Activated T-cell treated with anti-CD3 and anti-CD28 coated beads, Interleukin-2, amount 50 U/mL, for 72 hours (primary cell): ENCODE data around the gene TNK1. TPM values are rescaled to one million over a fixed set of nuclear protein-coding genes. Genes with fewer than 3 reads are reported as not detected.

Experiments used
- ATAC-seq, 2 donors: fragments of 150-1000 bp; cut with Tn5 transposase; replicated peaks in 1 of 2; 2 replicates each; pipeline ENCODE4 v1.10.0; 2021; ENCODE audit warnings: moderate library complexity in 2 of 2, mild to moderate bottlenecking in 1 of 2
- DNase-seq, 2 donors: peaks; one replicate each; pipeline ENCODE4 v3.0.0; 2021 to 2022; ENCODE audit warnings: mixed read lengths in 1 of 2
- H3K27ac Mint-ChIP-seq: one replicate; pipeline ENCODE4 v1.8.0; 2022; ENCODE audit warnings: mild to moderate bottlenecking, moderate library complexity, mixed read lengths
- H3K27me3 Mint-ChIP-seq: one replicate; pipeline ENCODE4 v1.8.0; 2022; ENCODE audit warnings: low read depth, mixed read lengths
- H3K36me3 Mint-ChIP-seq, 2 donors: one replicate each; pipeline ENCODE4 v1.8.0; 2022; ENCODE audit warnings: mixed read lengths in 2 of 2, mild to moderate bottlenecking in 1 of 2; ENCODE audit not compliant: insufficient read depth in 2 of 2
- H3K4me1 Mint-ChIP-seq: one replicate; pipeline ENCODE4 v1.8.0; 2022; ENCODE audit warnings: low read depth, mixed read lengths
- H3K4me3 Mint-ChIP-seq, 2 donors: one replicate each; pipeline ENCODE4 v1.8.0; 2022; ENCODE audit warnings: mild to moderate bottlenecking in 2 of 2, mixed read lengths in 2 of 2, moderate library complexity in 2 of 2
- H3K9me3 Mint-ChIP-seq, 2 donors: one replicate each; pipeline ENCODE4 v1.8.0; 2022; ENCODE audit warnings: mixed read lengths in 2 of 2
- total RNA-seq, 2 donors: library from RNA; stranded (reverse); gene quantifications; one replicate each; pipeline ENCODE4 v1.2.3, GENCODE V29; 2022

The TNK1 gene
- total RNA-seq, 2 donors from 2014 or later, result 5.5 to 6.5 TPM

GRCh38 chr17:7347630-7348477 is 33.0 kb upstream of the TNK1 start:
- DNase-seq (no peak), ATAC-seq (no peak)
- H3K27ac Mint-ChIP-seq, result peak overlapping the region; percentile 44
- peaks cover 34% of the 10 kb centered on the region for H3K4me1 Mint-ChIP-seq
- peaks cover 4 to 12% of the 10 kb centered on the region in 2 donors for H3K36me3 Mint-ChIP-seq
- no peaks in the 10 kb centered on the region for H3K27me3 Mint-ChIP-seq
- H3K9me3 Mint-ChIP-seq, result no peaks in the 10 kb centered on the region
- no peak overlapping the region for H3K4me3 Mint-ChIP-seq

GRCh38 chr17:7348478-7349242 is 32.2 kb upstream of the TNK1 start:
- DNase-seq (no peak), ATAC-seq (no peak)
- Mint-ChIP-seq H3K9me3 (no peaks in the 10 kb centered on the region), H3K27me3 (no peaks in the 10 kb centered on the region), H3K36me3 (peaks cover 4 to 11% of the 10 kb centered on the region in 2 donors), H3K4me3 (peak overlapping the region in 1 of 2 donors; percentile 15), H3K4me1 (peaks cover 37% of the 10 kb centered on the region), H3K27ac (no peak overlapping the region)

- Mint-ChIP-seq H3K27ac (peak within 1 kb of the TSS; percentile 94), H3K27me3 (peaks cover 4% of the 10 kb centered on the region), H3K36me3 (peaks cover 4 to 5% of the 10 kb centered on the region in 2 donors), H3K4me3 (peak within 1 kb of the TSS; percentile 84 to 93), H3K4me1 (peaks cover 53% of the 10 kb centered on the region), H3K9me3 (no peaks in the 10 kb centered on the region)
- peak; percentile 73 to 78 for ATAC-seq
- peak; percentile 88 for DNase-seq
These were observed 29.0 kb upstream of the TNK1 start, which contains the start of gene KCTD11 for GRCh38 chr17:7351665-7352502. TSS of gene KCTD11 (plus strand) at chr17:7352162.

GRCh38 chr17:7352503-7352889 is 28.4 kb upstream of the TNK1 start:
- ATAC-seq (no peak), DNase-seq (no peak)
- H3K9me3 Mint-ChIP-seq, result no peaks in the 10 kb centered on the region
- peak overlapping the region; percentile 94 for H3K27ac Mint-ChIP-seq
- peak overlapping the region; percentile 84 to 93 for H3K4me3 Mint-ChIP-seq
- peaks cover 53% of the 10 kb centered on the region for H3K4me1 Mint-ChIP-seq
- peaks cover 6% of the 10 kb centered on the region for H3K27me3 Mint-ChIP-seq
- peaks cover 4 to 5% of the 10 kb centered on the region in 2 donors for H3K36me3 Mint-ChIP-seq

- ATAC-seq, result no peak
- no peak for DNase-seq
- Mint-ChIP-seq H3K4me1 (peaks cover 53% of the 10 kb centered on the region), H3K9me3 (no peaks in the 10 kb centered on the region), H3K36me3 (peaks cover 4 to 5% of the 10 kb centered on the region in 2 donors), H3K27me3 (peaks cover 6% of the 10 kb centered on the region), H3K4me3 (peak overlapping the region; percentile 84 to 93), H3K27ac (peak overlapping the region; percentile 94)
These were observed 27.8 kb upstream of the TNK1 start for GRCh38 chr17:7352910-7353635.

GRCh38 chr17:7354262-7354843 is 26.5 kb upstream of the TNK1 start:
- peak overlapping the region; percentile 29 to 70 for H3K4me3 Mint-ChIP-seq
- peaks cover 2 to 4% of the 10 kb centered on the region in 2 donors for H3K36me3 Mint-ChIP-seq
- peak; percentile 18 to 35 for ATAC-seq
- H3K9me3 Mint-ChIP-seq, result no peaks in the 10 kb centered on the region
- peaks cover 6% of the 10 kb centered on the region for H3K27me3 Mint-ChIP-seq
- peak overlapping the region; percentile 70 for H3K27ac Mint-ChIP-seq
- peak; percentile 42 to 50 for DNase-seq
- H3K4me1 Mint-ChIP-seq, result peaks cover 44% of the 10 kb centered on the region

GRCh38 chr17:7355053-7355452 is 25.8 kb upstream of the TNK1 start, which contains the start of gene TMEM95:
TSS of gene TMEM95 (plus strand) at chr17:7355156. CDS start at chr17:7355205, 49 bp downstream.
- Mint-ChIP-seq H3K27me3 (peaks cover 6% of the 10 kb centered on the region), H3K9me3 (no peaks in the 10 kb centered on the region), H3K36me3 (peaks cover 2 to 4% of the 10 kb centered on the region in 2 donors), H3K27ac (peak within 1 kb of the TSS; percentile 70), H3K4me3 (peak within 1 kb of the TSS; percentile 29 to 70), H3K4me1 (peaks cover 37% of the 10 kb centered on the region)
- DNase-seq (no peak), ATAC-seq (no peak)

GRCh38 chr17:7355573-7355972 is 25.3 kb upstream of the TNK1 start:
- no peak for ATAC-seq
- Mint-ChIP-seq H3K4me1 (peaks cover 37% of the 10 kb centered on the region), H3K27ac (no peak overlapping the region), H3K4me3 (peak overlapping the region in 1 of 2 donors; percentile 27), H3K36me3 (peaks cover 2 to 4% of the 10 kb centered on the region in 2 donors), H3K27me3 (peaks cover 6% of the 10 kb centered on the region), H3K9me3 (no peaks in the 10 kb centered on the region)
- no peak for DNase-seq

GRCh38 chr17:7356072-7356549 is 24.8 kb upstream of the TNK1 start:
- Mint-ChIP-seq H3K4me3 (no peak overlapping the region), H3K27me3 (peaks cover 6% of the 10 kb centered on the region), H3K36me3 (peaks cover 2 to 4% of the 10 kb centered on the region in 2 donors), H3K27ac (no peak overlapping the region), H3K4me1 (peaks cover 34% of the 10 kb centered on the region), H3K9me3 (no peaks in the 10 kb centered on the region)
- peak; percentile 66 to 70 for ATAC-seq
- DNase-seq, result peak; percentile 91

- Mint-ChIP-seq H3K4me3 (no peak overlapping the region), H3K27me3 (peaks cover 11% of the 10 kb centered on the region), H3K36me3 (peaks cover 0 to 2% of the 10 kb centered on the region in 2 donors), H3K9me3 (no peaks in the 10 kb centered on the region), H3K4me1 (peaks cover 30% of the 10 kb centered on the region), H3K27ac (no peak overlapping the region)
- no peak for DNase-seq
- ATAC-seq, result no peak
These were observed 24.1 kb upstream of the TNK1 start for GRCh38 chr17:7356756-7357155.

GRCh38 chr17:7357381-7357780 is 23.5 kb upstream of the TNK1 start:
- H3K9me3 Mint-ChIP-seq, result no peaks in the 10 kb centered on the region
- H3K27me3 Mint-ChIP-seq, result peaks cover 12% of the 10 kb centered on the region
- H3K4me1 Mint-ChIP-seq, result peaks cover 28% of the 10 kb centered on the region
- no peak for DNase-seq
- peaks cover 0 to 1% of the 10 kb centered on the region in 2 donors for H3K36me3 Mint-ChIP-seq
- ATAC-seq, result no peak
- no peak overlapping the region for H3K4me3 Mint-ChIP-seq
- H3K27ac Mint-ChIP-seq, result peak overlapping the region; percentile 72
